Measurements from ENCODE around the gene PXDN. TPM values are rescaled to one million over a fixed set of nuclear protein-coding genes. Genes with fewer than 3 reads are reported as not detected.
A peak's percentile ranks its signal among the peaks of the same experiment; 100 is the strongest.

The PXDN gene
- total RNA-seq, 1 donor from 2014 or later: 36.3 TPM

DNA sequence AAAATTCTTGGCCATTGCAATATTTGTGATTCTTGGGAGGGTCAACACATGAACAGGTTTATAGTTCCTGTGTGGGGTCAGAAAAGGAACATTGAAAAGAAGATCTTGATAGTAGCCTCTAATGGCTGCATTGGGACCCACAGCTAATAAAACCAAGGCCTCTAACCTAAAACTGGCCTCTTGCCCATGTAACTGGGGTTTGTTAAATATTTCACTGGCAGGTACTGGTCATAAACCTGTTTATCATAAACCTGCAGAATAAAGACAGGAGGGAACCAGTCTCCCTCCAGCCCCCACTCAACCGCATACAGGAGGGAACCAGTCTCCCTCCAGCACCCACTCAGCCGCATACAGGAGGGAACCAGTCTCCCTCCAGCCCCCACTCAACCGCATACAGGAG, 125.3 kb downstream of the PXDN start:
- H3K4me1 ChIP-seq: no peaks in the 10 kb centered on the region
- no peaks in the 10 kb centered on the region for H3K9me3 ChIP-seq
- no peak for DNase-seq
- ATAC-seq: no peak
- H3K4me3 ChIP-seq: no peak overlapping the region
- H3K27ac ChIP-seq: no peak overlapping the region
- H3K36me3 ChIP-seq: no peaks in the 10 kb centered on the region
- intact Hi-C loops (cut with DNase I): no loop called here
- TF ChIP-seq CTCF (IDR thresholded peaks at IDR 0.05): no peak
- H3K27me3 ChIP-seq (ENCODE audit: low read depth): no peaks in the 10 kb centered on the region

DNA sequence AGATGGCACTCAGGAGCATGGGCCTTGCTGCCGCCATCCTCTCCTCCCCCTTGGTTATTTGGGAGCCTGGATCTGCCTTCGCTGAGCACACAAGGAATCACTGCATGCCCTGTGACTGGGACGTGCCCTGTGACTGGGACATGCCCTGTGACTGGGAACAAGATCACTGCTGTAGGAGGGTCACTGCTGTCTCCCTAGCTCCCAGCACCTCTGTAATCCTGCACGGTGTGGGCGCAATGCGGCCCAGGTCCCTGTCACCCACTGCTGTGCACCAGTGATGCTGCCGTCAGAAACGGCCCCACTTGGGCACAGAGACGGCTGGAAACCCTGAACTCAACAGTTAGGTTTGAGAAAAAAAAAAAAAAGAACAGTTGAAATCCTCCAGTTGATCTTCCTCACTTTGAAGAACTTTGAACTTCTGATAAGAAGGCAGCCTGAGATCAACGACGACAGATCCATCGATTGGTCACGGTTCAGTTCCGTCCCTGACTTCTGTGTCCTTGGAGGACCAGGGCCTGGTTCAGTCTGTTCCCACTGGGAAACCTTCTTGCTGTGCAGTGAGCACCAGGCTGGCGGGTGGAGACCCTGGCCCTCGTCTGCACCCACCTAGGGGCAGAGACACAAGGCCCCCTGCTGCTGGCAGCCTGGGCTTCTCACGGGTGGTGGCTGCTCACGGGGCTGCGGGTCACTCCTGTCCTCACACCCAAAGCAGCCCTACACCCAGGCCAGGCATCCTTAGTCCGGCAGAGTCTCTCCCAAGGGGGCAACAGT, 125.9 kb downstream of the PXDN start:
- peak; percentile 14 for DNase-seq
- Histone ChIP-seq H3K4me1 (no peaks in the 10 kb centered on the region), H3K27ac (no peak overlapping the region), H3K27me3 (ENCODE audit: low read depth) (no peaks in the 10 kb centered on the region), H3K9me3 (no peaks in the 10 kb centered on the region), H3K4me3 (no peak overlapping the region), H3K36me3 (no peaks in the 10 kb centered on the region)
- no peak for ATAC-seq
- intact Hi-C loops (cut with DNase I): no loop called here
- no peak for TF ChIP-seq CTCF (IDR thresholded peaks at IDR 0.05)

- H3K27ac ChIP-seq: no peak overlapping the region
- TF ChIP-seq CTCF (IDR thresholded peaks at IDR 0.05): no peak
- peak in 1 of 2 donors; percentile 18 for ATAC-seq
- H3K36me3 ChIP-seq: no peaks in the 10 kb centered on the region
- no peak for DNase-seq
- H3K9me3 ChIP-seq: no peaks in the 10 kb centered on the region
- no peaks in the 10 kb centered on the region for H3K4me1 ChIP-seq
- H3K4me3 ChIP-seq: no peak overlapping the region
- intact Hi-C loops (cut with DNase I): no loop called here
- no peaks in the 10 kb centered on the region for H3K27me3 ChIP-seq (ENCODE audit: low read depth)
These were observed 126.8 kb downstream of the PXDN start for GRCh38 chr2:1617425-1618021.

DNA sequence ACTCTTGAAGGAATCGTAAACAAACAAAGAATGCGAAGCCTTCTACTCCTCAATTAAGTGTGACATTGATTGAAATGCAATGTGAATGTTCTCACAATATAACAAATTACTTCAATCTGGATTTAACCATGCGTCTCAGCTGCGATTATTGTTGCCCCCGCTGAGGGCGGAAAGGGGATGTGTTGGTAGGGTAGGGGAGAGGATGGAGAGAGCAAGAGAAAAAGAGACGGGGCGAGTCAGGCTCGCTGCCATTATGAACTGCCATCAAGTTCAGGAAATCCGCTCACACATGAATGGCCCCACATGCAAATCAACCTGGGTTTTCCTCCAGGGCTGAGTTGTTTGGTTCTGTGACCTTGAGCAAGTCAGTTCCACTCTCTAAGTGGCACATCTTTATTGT, 129.8 kb downstream of the PXDN start:
- no peaks in the 10 kb centered on the region for H3K9me3 ChIP-seq
- no peak for DNase-seq
- H3K36me3 ChIP-seq: no peaks in the 10 kb centered on the region
- TF ChIP-seq CTCF (IDR thresholded peaks at IDR 0.05): no peak
- H3K27ac ChIP-seq: no peak overlapping the region
- H3K4me1 ChIP-seq: no peaks in the 10 kb centered on the region
- ATAC-seq: no peak
- intact Hi-C loops (cut with DNase I): no loop called here
- H3K4me3 ChIP-seq: no peak overlapping the region
- no peaks in the 10 kb centered on the region for H3K27me3 ChIP-seq (ENCODE audit: low read depth)

- Histone ChIP-seq H3K36me3 (no peaks in the 10 kb centered on the region), H3K27me3 (ENCODE audit: low read depth) (no peaks in the 10 kb centered on the region), H3K4me1 (no peaks in the 10 kb centered on the region), H3K27ac (no peak overlapping the region), H3K4me3 (no peak overlapping the region), H3K9me3 (no peaks in the 10 kb centered on the region)
- intact Hi-C loops (cut with DNase I): no loop called here
- ATAC-seq (peak in 1 of 2 donors; percentile 36), DNase-seq (no peak)
- no peak for TF ChIP-seq CTCF (IDR thresholded peaks at IDR 0.05)
These were observed 130.5 kb downstream of the PXDN start for GRCh38 chr2:1613731-1614354.

Data from lower lobe of right lung (tissue), 2 donors.